Measurements from ENCODE around the gene LHFPL3. TPM values are rescaled to one million over a fixed set of nuclear protein-coding genes. Genes with fewer than 3 reads are reported as not detected.

Gene LHFPL3
- total and polyA plus RNA-seq, 9 donors, result 0.04 to 0.53 (median 0.27) TPM; not detected in 4

DNA sequence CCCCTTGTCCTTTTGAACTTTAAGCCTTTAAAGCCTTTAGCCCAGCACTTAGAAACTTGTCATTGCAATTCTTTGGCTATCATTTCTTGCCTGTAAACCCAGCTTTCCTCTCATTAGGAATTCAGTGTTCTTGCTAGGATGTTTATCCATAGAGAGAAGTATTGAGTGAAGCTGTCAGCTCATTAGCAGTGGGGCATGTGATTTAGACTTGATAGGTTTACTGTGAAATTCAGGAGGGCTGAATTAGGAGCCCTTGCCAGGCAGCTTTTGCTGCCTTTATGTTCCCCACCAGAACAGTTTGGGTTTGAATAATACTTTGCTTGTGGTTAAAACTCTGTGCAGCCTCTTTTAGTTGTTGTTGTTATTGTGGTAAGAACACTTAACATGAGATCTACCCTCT lies 39.5 kb downstream of the LHFPL3 start:
- DNase-seq, result no peak
- H3K27me3 ChIP-seq, result no peaks in the 10 kb centered on the region
- H3K4me3 ChIP-seq, result no peak overlapping the region
- intact Hi-C loops (cut with DNase I), result no loop called here
- no peaks in the 10 kb centered on the region for H3K4me1 ChIP-seq (ENCODE audit: insufficient read depth)
- no peak overlapping the region for H3K27ac ChIP-seq
- no peaks in the 10 kb centered on the region for H3K9me3 ChIP-seq
- no peak for TF ChIP-seq EP300 (IDR thresholded peaks at IDR 0.05)
- no peak for TF ChIP-seq POLR2A (IDR thresholded peaks at IDR 0.05)
- TF ChIP-seq, protein P1, sequence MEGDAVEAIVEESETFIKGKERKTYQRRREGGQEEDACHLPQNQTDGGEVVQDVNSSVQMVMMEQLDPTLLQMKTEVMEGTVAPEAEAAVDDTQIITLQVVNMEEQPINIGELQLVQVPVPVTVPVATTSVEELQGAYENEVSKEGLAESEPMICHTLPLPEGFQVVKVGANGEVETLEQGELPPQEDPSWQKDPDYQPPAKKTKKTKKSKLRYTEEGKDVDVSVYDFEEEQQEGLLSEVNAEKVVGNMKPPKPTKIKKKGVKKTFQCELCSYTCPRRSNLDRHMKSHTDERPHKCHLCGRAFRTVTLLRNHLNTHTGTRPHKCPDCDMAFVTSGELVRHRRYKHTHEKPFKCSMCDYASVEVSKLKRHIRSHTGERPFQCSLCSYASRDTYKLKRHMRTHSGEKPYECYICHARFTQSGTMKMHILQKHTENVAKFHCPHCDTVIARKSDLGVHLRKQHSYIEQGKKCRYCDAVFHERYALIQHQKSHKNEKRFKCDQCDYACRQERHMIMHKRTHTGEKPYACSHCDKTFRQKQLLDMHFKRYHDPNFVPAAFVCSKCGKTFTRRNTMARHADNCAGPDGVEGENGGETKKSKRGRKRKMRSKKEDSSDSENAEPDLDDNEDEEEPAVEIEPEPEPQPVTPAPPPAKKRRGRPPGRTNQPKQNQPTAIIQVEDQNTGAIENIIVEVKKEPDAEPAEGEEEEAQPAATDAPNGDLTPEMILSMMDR (IDR thresholded peaks at IDR 0.05), result no peak
- H3K36me3 ChIP-seq, result no peaks in the 10 kb centered on the region

DNA sequence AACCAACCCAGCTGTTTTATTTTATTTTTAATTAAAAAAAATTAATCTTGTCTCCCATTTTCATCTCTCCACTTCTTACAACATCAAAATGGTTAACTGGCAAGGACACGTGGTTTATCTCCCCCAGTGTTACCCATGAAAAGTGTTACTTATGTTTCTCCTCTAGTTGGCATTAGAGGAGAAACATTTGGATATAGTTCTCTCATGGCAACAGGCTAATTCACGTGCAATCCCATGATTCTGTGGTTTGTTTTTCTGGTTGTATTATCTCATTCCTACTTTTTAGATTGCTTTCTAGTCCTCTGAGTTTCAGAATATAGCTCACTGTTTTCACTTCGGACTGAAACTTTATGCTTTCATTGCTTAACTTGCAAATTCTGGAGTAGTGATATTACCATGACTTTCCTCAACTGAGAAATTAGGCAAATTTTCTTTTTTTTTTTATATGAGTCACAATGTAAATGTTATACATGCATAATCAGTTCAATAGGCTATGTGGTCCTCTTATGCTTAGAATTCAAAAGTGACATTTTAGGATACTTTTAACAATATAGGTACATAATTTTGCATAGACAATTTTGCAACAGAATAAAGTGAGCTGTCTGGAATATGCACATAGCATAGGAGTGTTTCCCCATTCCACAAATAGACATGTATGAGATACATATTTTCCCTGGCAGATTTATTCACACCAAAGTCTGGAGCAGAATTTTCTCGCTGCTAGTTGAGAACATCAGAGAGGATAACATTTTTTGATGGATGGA lies 43.0 kb downstream of the LHFPL3 start:
- DNase-seq, result no peak
- Histone ChIP-seq H3K4me3 (no peak overlapping the region), H3K27ac (no peak overlapping the region), H3K27me3 (no peaks in the 10 kb centered on the region), H3K36me3 (no peaks in the 10 kb centered on the region), H3K9me3 (no peaks in the 10 kb centered on the region), H3K4me1 (ENCODE audit: insufficient read depth) (no peaks in the 10 kb centered on the region)
- 42 to 52% (median 46%) methylated on average over 4 of the region's 4 CpGs for WGBS, 3 donors
- TF ChIP-seq, protein P1 (IDR thresholded peaks at IDR 0.05), result no peak
- TF ChIP-seq POLR2A (IDR thresholded peaks at IDR 0.05) (no peak), EP300 (IDR thresholded peaks at IDR 0.05) (no peak)
- intact Hi-C loops (cut with DNase I), result no loop called here

DNA sequence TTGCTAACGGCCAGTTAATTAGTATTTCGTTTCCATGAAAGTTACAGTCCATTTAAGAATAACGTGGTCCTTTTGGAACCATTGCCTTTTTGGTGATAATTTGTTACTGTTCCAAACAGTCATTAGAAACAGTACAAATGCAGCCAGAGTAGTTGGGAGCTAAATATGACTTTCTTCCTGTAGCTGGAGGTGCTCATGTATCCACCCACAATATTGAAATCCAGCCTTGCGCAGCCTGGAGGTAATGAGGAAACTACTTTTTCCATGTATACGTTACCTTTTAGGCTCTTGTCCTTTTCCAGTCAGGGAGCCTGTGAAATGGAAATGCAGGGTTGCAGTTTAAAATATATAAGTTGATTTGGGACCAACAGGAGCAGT lies 43.6 kb downstream of the LHFPL3 start:
- Histone ChIP-seq H3K27ac (no peak overlapping the region), H3K4me1 (ENCODE audit: insufficient read depth) (no peaks in the 10 kb centered on the region), H3K4me3 (no peak overlapping the region), H3K27me3 (no peaks in the 10 kb centered on the region), H3K9me3 (no peaks in the 10 kb centered on the region), H3K36me3 (no peaks in the 10 kb centered on the region)
- DNase-seq, result no peak
- TF ChIP-seq, protein P1 (IDR thresholded peaks at IDR 0.05), result no peak
- TF ChIP-seq EP300 (IDR thresholded peaks at IDR 0.05) (no peak), POLR2A (IDR thresholded peaks at IDR 0.05) (no peak)
- intact Hi-C loops (cut with DNase I), result no loop called here
- 60 to 71% (median 68%) methylated on average over 5 of the region's 5 CpGs for WGBS, 3 donors

DNA sequence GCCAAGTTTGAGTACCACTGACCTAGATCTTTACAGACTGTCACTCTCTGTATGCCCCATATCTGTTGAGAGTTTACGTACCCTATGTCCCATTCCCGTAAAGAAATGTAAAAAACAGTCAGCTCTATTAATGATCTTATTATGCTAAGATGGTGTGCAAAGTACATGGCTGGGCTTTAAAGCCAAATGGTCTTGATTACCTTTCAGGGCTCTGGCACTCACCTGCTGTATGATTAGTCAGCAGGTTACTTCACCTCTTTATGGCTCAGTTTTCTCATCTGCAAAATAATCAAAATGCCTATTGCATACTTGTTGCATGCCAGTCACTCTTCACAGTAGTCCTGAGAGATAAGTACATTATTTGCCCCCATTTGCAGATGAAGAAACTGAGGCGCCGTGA lies 54.2 kb downstream of the LHFPL3 start:
- H3K27ac ChIP-seq, result no peak overlapping the region
- no peaks in the 10 kb centered on the region for H3K4me1 ChIP-seq (ENCODE audit: insufficient read depth)
- intact Hi-C loops (cut with DNase I), result no loop called here
- 82 to 97% (median 95%) methylated on average over 4 of the region's 4 CpGs for WGBS, 3 donors
- H3K27me3 ChIP-seq, result no peaks in the 10 kb centered on the region
- H3K9me3 ChIP-seq, result no peaks in the 10 kb centered on the region
- no peaks in the 10 kb centered on the region for H3K36me3 ChIP-seq
- H3K4me3 ChIP-seq, result no peak overlapping the region
- no peak for DNase-seq
- no peak for TF ChIP-seq POLR2A (IDR thresholded peaks at IDR 0.05)
- TF ChIP-seq, protein P1 (IDR thresholded peaks at IDR 0.05), result no peak
- no peak for TF ChIP-seq EP300 (IDR thresholded peaks at IDR 0.05)
